ENCODE measurements around the gene OR1J4.
"Not testable (repeated sequence)": the region's sequence is repeated elsewhere in the genome, so short reads cannot be mapped to it uniquely, and the experiment has no call there.

DNA sequence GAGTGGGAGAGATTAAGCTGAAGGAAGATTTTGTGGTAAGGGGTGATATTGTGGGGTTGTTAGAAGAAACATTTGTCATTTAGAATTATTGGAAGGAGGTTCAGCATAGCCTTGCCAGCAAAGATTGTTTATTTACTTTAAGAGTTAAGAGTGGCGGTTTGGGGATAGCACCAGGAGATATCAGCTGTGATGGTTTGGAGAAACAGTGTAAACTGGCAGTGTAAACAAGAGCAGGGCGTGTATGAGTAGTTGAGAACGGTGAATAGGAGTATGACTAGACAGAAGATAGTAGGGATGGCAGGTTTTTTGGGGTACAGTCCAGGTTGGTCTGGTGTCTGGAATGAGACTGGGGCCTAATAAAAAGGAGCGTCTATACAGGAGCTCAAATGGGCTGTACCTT lies 12.2 kb downstream of the OR1J4 start:
- not testable (repeated sequence) for TF ChIP-seq RAD21 (IDR thresholded peaks at IDR 0.05); GABPA (IDR thresholded peaks at IDR 0.05 in 1 of 2, conservative IDR thresholded peaks at IDR 0.05 in 1 of 2); EGR1 (IDR thresholded peaks at IDR 0.05; ENCODE audit: low read depth in 2 of 2); TAF1 (conservative IDR thresholded peaks at IDR 0.05); JUND (IDR thresholded peaks at IDR 0.05); NR2F2 (IDR thresholded peaks at IDR 0.05); RXRA (IDR thresholded peaks at IDR 0.05)
- TF ChIP-seq, protein P1, sequence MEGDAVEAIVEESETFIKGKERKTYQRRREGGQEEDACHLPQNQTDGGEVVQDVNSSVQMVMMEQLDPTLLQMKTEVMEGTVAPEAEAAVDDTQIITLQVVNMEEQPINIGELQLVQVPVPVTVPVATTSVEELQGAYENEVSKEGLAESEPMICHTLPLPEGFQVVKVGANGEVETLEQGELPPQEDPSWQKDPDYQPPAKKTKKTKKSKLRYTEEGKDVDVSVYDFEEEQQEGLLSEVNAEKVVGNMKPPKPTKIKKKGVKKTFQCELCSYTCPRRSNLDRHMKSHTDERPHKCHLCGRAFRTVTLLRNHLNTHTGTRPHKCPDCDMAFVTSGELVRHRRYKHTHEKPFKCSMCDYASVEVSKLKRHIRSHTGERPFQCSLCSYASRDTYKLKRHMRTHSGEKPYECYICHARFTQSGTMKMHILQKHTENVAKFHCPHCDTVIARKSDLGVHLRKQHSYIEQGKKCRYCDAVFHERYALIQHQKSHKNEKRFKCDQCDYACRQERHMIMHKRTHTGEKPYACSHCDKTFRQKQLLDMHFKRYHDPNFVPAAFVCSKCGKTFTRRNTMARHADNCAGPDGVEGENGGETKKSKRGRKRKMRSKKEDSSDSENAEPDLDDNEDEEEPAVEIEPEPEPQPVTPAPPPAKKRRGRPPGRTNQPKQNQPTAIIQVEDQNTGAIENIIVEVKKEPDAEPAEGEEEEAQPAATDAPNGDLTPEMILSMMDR (IDR thresholded peaks at IDR 0.05; ENCODE audit: low read depth, low read length, missing input control), result not testable (repeated sequence)
- TF ChIP-seq, protein P2, sequence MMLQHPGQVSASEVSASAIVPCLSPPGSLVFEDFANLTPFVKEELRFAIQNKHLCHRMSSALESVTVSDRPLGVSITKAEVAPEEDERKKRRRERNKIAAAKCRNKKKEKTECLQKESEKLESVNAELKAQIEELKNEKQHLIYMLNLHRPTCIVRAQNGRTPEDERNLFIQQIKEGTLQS (IDR thresholded peaks at IDR 0.05), result not testable (repeated sequence)
- TF ChIP-seq, protein P3, sequence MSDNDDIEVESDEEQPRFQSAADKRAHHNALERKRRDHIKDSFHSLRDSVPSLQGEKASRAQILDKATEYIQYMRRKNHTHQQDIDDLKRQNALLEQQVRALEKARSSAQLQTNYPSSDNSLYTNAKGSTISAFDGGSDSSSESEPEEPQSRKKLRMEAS (IDR thresholded peaks at IDR 0.05), result not testable (repeated sequence)
- TF ChIP-seq, protein P4, sequence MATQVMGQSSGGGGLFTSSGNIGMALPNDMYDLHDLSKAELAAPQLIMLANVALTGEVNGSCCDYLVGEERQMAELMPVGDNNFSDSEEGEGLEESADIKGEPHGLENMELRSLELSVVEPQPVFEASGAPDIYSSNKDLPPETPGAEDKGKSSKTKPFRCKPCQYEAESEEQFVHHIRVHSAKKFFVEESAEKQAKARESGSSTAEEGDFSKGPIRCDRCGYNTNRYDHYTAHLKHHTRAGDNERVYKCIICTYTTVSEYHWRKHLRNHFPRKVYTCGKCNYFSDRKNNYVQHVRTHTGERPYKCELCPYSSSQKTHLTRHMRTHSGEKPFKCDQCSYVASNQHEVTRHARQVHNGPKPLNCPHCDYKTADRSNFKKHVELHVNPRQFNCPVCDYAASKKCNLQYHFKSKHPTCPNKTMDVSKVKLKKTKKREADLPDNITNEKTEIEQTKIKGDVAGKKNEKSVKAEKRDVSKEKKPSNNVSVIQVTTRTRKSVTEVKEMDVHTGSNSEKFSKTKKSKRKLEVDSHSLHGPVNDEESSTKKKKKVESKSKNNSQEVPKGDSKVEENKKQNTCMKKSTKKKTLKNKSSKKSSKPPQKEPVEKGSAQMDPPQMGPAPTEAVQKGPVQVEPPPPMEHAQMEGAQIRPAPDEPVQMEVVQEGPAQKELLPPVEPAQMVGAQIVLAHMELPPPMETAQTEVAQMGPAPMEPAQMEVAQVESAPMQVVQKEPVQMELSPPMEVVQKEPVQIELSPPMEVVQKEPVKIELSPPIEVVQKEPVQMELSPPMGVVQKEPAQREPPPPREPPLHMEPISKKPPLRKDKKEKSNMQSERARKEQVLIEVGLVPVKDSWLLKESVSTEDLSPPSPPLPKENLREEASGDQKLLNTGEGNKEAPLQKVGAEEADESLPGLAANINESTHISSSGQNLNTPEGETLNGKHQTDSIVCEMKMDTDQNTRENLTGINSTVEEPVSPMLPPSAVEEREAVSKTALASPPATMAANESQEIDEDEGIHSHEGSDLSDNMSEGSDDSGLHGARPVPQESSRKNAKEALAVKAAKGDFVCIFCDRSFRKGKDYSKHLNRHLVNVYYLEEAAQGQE (IDR thresholded peaks at IDR 0.05), result not testable (repeated sequence)
- TF ChIP-seq, protein P5, sequence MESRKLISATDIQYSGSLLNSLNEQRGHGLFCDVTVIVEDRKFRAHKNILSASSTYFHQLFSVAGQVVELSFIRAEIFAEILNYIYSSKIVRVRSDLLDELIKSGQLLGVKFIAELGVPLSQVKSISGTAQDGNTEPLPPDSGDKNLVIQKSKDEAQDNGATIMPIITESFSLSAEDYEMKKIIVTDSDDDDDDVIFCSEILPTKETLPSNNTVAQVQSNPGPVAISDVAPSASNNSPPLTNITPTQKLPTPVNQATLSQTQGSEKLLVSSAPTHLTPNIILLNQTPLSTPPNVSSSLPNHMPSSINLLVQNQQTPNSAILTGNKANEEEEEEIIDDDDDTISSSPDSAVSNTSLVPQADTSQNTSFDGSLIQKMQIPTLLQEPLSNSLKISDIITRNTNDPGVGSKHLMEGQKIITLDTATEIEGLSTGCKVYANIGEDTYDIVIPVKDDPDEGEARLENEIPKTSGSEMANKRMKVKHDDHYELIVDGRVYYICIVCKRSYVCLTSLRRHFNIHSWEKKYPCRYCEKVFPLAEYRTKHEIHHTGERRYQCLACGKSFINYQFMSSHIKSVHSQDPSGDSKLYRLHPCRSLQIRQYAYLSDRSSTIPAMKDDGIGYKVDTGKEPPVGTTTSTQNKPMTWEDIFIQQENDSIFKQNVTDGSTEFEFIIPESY (IDR thresholded peaks at IDR 0.05), result not testable (repeated sequence)
